Type B pancreatic cell (in vitro differentiated cells): ENCODE measurements around the gene EDN3. TPM values are rescaled to one million over a fixed set of nuclear protein-coding genes. Genes with fewer than 3 reads are reported as not detected.

Source experiments
- DNase-seq: peaks from one replicate; pipeline ENCODE4 v3.0.0; 2021; ENCODE audit warnings: mixed read lengths; ENCODE audit not compliant: unreplicated experiment; ENCODE audit errors: extremely low spot score
- H3K27ac Mint-ChIP-seq: 2 replicates; pipeline ENCODE4 v1.8.0; 2021; ENCODE audit warnings: mild to moderate bottlenecking, mixed read lengths
- H3K27me3 Mint-ChIP-seq: 2 replicates; pipeline ENCODE4 v1.8.0; 2021; ENCODE audit warnings: mixed read lengths
- H3K36me3 Mint-ChIP-seq: 2 replicates; pipeline ENCODE4 v1.8.0; 2021; ENCODE audit warnings: mixed read lengths
- H3K4me1 Mint-ChIP-seq: one replicate; pipeline ENCODE4 v1.8.0; 2021; ENCODE audit warnings: mixed read lengths; ENCODE audit not compliant: unreplicated experiment
- H3K4me3 Mint-ChIP-seq: 2 replicates; pipeline ENCODE4 v1.8.0; 2021; ENCODE audit warnings: mild to moderate bottlenecking, mixed read lengths
- H3K9me3 Mint-ChIP-seq: 2 replicates; pipeline ENCODE4 v1.8.0; 2021; ENCODE audit warnings: mixed read lengths
- total RNA-seq: library from RNA; stranded (reverse); gene quantifications from 2 replicates; pipeline ENCODE4 v1.2.1, GENCODE V29; 2021; ENCODE audit warnings: low replicate concordance
- TF ChIP-seq, protein P1 (sequence below): fragments of 200-600 bp; sonication (generic); conservative IDR thresholded peaks from 2 replicates; pipeline ENCODE4 v1.5.0; 2021; ENCODE audit warnings: antibody characterized with exemption, mild to moderate bottlenecking

EDN3 gene
- total RNA-seq, 1 donor from 2014 or later = 30.4 TPM

DNA sequence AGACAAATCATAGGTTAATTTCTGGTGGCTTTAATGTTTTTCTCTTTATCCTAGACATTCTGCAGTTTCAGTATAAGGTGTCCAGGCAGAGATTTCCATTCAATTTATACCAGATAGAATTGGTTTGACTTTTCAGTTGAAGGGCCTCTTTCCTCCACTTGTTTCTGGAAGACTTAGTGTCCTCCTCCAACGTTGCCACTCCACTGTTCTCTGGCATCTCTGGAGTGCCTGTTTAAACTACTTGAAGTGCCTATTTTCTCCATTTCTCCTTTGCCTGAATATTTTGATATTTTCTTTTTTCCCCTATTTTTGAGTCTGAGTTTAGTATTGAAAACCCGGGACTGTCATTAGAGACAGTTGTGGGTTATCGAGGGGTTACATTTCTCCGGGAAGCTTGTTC, 27.7 kb downstream of the EDN3 start:
- H3K36me3 Mint-ChIP-seq = no peaks in the 10 kb centered on the region
- no peak overlapping the region for H3K4me3 Mint-ChIP-seq
- H3K9me3 Mint-ChIP-seq = no peaks in the 10 kb centered on the region
- TF ChIP-seq, protein P1, sequence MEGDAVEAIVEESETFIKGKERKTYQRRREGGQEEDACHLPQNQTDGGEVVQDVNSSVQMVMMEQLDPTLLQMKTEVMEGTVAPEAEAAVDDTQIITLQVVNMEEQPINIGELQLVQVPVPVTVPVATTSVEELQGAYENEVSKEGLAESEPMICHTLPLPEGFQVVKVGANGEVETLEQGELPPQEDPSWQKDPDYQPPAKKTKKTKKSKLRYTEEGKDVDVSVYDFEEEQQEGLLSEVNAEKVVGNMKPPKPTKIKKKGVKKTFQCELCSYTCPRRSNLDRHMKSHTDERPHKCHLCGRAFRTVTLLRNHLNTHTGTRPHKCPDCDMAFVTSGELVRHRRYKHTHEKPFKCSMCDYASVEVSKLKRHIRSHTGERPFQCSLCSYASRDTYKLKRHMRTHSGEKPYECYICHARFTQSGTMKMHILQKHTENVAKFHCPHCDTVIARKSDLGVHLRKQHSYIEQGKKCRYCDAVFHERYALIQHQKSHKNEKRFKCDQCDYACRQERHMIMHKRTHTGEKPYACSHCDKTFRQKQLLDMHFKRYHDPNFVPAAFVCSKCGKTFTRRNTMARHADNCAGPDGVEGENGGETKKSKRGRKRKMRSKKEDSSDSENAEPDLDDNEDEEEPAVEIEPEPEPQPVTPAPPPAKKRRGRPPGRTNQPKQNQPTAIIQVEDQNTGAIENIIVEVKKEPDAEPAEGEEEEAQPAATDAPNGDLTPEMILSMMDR = no peak
- H3K4me1 Mint-ChIP-seq = peaks cover 25% of the 10 kb centered on the region
- DNase-seq = no peak
- H3K27ac Mint-ChIP-seq = no peak overlapping the region
- peaks cover 52% of the 10 kb centered on the region for H3K27me3 Mint-ChIP-seq

GRCh38 chr20:59331721-59332329, 31.4 kb downstream of the EDN3 start:
- Mint-ChIP-seq H3K4me3 (no peak overlapping the region), H3K36me3 (no peaks in the 10 kb centered on the region), H3K4me1 (peaks cover 27% of the 10 kb centered on the region), H3K27me3 (peaks cover 57% of the 10 kb centered on the region), H3K9me3 (no peaks in the 10 kb centered on the region), H3K27ac (no peak overlapping the region)
- TF ChIP-seq, protein P1 = no peak
- DNase-seq = no peak

GRCh38 chr20:59333260-59333845, 32.9 kb downstream of the EDN3 start:
- Mint-ChIP-seq H3K27ac (peak overlapping the region; percentile 36), H3K9me3 (no peaks in the 10 kb centered on the region), H3K27me3 (peaks cover 53% of the 10 kb centered on the region), H3K4me3 (peak overlapping the region; percentile 20), H3K4me1 (peaks cover 27% of the 10 kb centered on the region), H3K36me3 (no peaks in the 10 kb centered on the region)
- no peak for DNase-seq
- TF ChIP-seq, protein P1 = no peak

GRCh38 chr20:59333951-59334350, 33.5 kb downstream of the EDN3 start:
- Mint-ChIP-seq H3K27ac (no peak overlapping the region), H3K27me3 (peaks cover 47% of the 10 kb centered on the region)

DNA sequence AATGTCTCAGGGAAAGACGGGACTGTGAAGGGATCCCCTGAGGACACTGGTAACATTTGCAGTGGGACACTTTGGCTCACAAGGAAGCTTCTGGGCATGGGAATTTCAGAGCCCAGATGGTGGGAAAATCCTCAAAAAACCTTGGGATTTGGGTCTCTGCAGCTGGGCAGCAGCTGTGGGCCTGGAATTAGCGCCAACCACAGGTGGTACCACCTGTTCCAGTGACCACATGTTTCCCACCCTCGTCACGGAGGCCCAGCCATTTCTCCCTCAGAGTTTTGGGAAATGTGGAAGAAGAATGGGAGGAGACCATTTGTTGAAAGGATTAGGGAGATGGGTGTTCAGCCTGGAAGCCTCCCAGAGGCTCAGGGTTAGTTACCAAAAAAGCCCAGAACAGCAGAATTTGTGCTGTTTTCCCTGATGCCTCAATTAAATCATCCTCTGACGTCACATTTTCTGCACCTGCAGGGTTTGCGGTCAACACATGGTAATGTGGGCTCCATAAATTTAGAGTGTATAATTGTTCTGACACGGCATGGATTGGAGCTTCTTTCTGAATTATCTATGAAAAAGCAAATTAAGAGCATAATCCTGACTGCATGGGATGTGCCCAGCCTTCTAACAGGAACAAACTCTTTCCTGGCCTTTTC, 34.4 kb downstream of the EDN3 start:
- peaks cover 43% of the 10 kb centered on the region for H3K27me3 Mint-ChIP-seq

More at GRCh38 chr20:59333951-59334350, 33.5 kb downstream of the EDN3 start:
- TF ChIP-seq, protein P1 = no peak
- DNase-seq = no peak
- Mint-ChIP-seq H3K4me1 (peaks cover 27% of the 10 kb centered on the region), H3K4me3 (peak overlapping the region; percentile 20), H3K36me3 (no peaks in the 10 kb centered on the region), H3K9me3 (no peaks in the 10 kb centered on the region)

More for the DNA sequence above, 34.4 kb downstream of the EDN3 start:
- TF ChIP-seq, protein P1 = no peak
- H3K36me3 Mint-ChIP-seq = no peaks in the 10 kb centered on the region
- H3K4me3 Mint-ChIP-seq = no peak overlapping the region
- no peaks in the 10 kb centered on the region for H3K9me3 Mint-ChIP-seq
- H3K4me1 Mint-ChIP-seq = peaks cover 27% of the 10 kb centered on the region
- no peak for DNase-seq
- H3K27ac Mint-ChIP-seq = no peak overlapping the region
